Transverse colon (tissue), 4 donors: ENCODE measurements around the gene LAMB2.

ENCODE experiments used
- POLR2A ChIP-seq: fragments of 450-650 bp; IDR thresholded peaks from one replicate; pipeline ENCODE4 v1.6.1; 2016; ENCODE audit warnings: antibody characterized with exemption, mild to moderate bottlenecking, moderate library complexity
- POLR2AphosphoS5 ChIP-seq, 3 donors: sonication (generic); formaldehyde crosslinking; IDR thresholded peaks; one replicate each; pipeline ENCODE4 v1.6.1; 2016; ENCODE audit warnings: antibody characterized with exemption in 3 of 3
- TF ChIP-seq, protein P1 (sequence below), 5 experiments: fragments of 200-600 bp in 3 of 5; fragments of 450-650 bp in 2 of 5; sonication (generic) in 3 of 5; IDR thresholded peaks; 1 replicate in 2 of 5; 2 replicates in 3 of 5; pipeline ENCODE4 v1.5.1; 2016 to 2017; ENCODE audit warnings: antibody characterized with exemption in 5 of 5, inconsistent platforms in 3 of 5, mild to moderate bottlenecking in 2 of 5, moderate library complexity in 1 of 5

DNA sequence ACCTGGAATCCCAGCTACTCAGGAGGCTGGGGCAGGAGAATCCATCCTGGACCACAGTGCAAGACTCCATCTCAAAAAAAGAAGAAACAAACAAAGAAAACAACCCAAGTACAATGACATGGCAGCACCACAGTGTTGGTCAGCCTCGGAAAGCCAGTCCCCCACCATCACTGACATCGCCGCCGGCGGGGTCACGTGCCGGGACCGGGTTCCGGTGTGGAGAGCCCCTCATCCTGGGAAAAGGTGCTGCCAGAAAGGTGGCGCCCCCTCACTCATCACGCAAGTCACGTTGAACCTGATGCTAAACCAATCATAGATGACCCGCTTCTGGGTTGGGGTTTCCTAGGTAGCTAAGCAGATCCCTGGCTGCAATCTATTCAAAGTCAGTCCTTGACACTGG lies 56.7 kb downstream of the LAMB2 start:
- TF ChIP-seq, protein P1, sequence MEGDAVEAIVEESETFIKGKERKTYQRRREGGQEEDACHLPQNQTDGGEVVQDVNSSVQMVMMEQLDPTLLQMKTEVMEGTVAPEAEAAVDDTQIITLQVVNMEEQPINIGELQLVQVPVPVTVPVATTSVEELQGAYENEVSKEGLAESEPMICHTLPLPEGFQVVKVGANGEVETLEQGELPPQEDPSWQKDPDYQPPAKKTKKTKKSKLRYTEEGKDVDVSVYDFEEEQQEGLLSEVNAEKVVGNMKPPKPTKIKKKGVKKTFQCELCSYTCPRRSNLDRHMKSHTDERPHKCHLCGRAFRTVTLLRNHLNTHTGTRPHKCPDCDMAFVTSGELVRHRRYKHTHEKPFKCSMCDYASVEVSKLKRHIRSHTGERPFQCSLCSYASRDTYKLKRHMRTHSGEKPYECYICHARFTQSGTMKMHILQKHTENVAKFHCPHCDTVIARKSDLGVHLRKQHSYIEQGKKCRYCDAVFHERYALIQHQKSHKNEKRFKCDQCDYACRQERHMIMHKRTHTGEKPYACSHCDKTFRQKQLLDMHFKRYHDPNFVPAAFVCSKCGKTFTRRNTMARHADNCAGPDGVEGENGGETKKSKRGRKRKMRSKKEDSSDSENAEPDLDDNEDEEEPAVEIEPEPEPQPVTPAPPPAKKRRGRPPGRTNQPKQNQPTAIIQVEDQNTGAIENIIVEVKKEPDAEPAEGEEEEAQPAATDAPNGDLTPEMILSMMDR (IDR thresholded peaks at IDR 0.05), result no peak
- TF ChIP-seq POLR2A (no peak), POLR2AphosphoS5 (IDR thresholded peaks at IDR 0.05) (no peak)
